H9 (cell line): ENCODE data around the gene SLC44A1. TPM values are rescaled to one million over a fixed set of nuclear protein-coding genes. Genes with fewer than 3 reads are reported as not detected.

Source experiments
- DNase-seq: peaks from one replicate; pipeline ENCODE4 v3.0.0-alpha.2; 2017
- H2AFZ ChIP-seq: one replicate; pipeline ENCODE4 v1.6.1; 2013; ENCODE audit warnings: mild to moderate bottlenecking, low read length, control low read depth, moderate library complexity
- H2AK5ac ChIP-seq: 2 replicates; pipeline ENCODE4 v1.6.1; 2013; ENCODE audit warnings: low read length, control low read depth, mixed read lengths; ENCODE audit not compliant: insufficient read length
- H2BK120ac ChIP-seq: one replicate; pipeline ENCODE4 v1.6.1; 2013; ENCODE audit warnings: low read depth, mild to moderate bottlenecking, low read length, control low read depth, inconsistent platforms; ENCODE audit not compliant: poor library complexity, severe bottlenecking
- H2BK12ac ChIP-seq: 2 replicates; pipeline ENCODE4 v1.6.1; 2013; ENCODE audit warnings: low read length, control low read depth, mixed read lengths, low read depth; ENCODE audit not compliant: insufficient read length
- H2BK15ac ChIP-seq: 2 replicates; pipeline ENCODE4 v1.6.1; 2013; ENCODE audit warnings: low read depth, low read length, control low read depth
- H2BK20ac ChIP-seq: one replicate; pipeline ENCODE4 v1.6.1; 2013; ENCODE audit warnings: low read depth, mild to moderate bottlenecking, low read length, control low read depth, inconsistent platforms; ENCODE audit not compliant: poor library complexity, severe bottlenecking
- H2BK5ac ChIP-seq: 2 replicates; pipeline ENCODE4 v1.6.1; 2013; ENCODE audit warnings: low read length, control low read depth, mixed read lengths; ENCODE audit not compliant: insufficient read length
- H3K14ac ChIP-seq: 2 replicates; pipeline ENCODE4 v1.6.1; 2013; ENCODE audit warnings: low read length, control low read depth; ENCODE audit not compliant: insufficient read depth
- H3K18ac ChIP-seq: 2 replicates; pipeline ENCODE4 v1.6.1; 2013; ENCODE audit warnings: low read depth, mild to moderate bottlenecking, mixed read lengths, low read length, control low read depth; ENCODE audit not compliant: insufficient read length
- H3K23ac ChIP-seq: 2 replicates; pipeline ENCODE4 v1.6.1; 2013; ENCODE audit warnings: low read length, control low read depth, mixed read lengths, low read depth; ENCODE audit not compliant: insufficient read length
- H3K23me2 ChIP-seq: 2 replicates; pipeline ENCODE4 v1.6.1; 2013; ENCODE audit warnings: low read depth, mild to moderate bottlenecking, mixed read lengths, low read length, control low read depth; ENCODE audit not compliant: insufficient read length, poor library complexity, severe bottlenecking
- H3K27ac ChIP-seq: 2 replicates; pipeline ENCODE4 v1.5.1; 2013; ENCODE audit warnings: low read length, control low read depth, mixed read lengths, low read depth; ENCODE audit not compliant: insufficient read length
- H3K27me3 ChIP-seq: 2 replicates; pipeline ENCODE4 v1.6.1; 2013; ENCODE audit warnings: low read length, control low read depth, inconsistent platforms; ENCODE audit not compliant: insufficient read depth
- H3K4ac ChIP-seq: 2 replicates; pipeline ENCODE4 v1.6.1; 2013; ENCODE audit warnings: low read depth, mild to moderate bottlenecking, control low read depth, inconsistent platforms, low read length, moderate library complexity
- H3K4me1 ChIP-seq: 2 replicates; pipeline ENCODE4 v1.6.1; 2013; ENCODE audit warnings: low read length, control low read depth, inconsistent platforms; ENCODE audit not compliant: insufficient read depth
- H3K4me2 ChIP-seq: 2 replicates; pipeline ENCODE4 v1.6.1; 2013; ENCODE audit warnings: low read length, control low read depth, mixed read lengths; ENCODE audit not compliant: insufficient read length, insufficient read depth
- H3K56ac ChIP-seq: 2 replicates; pipeline ENCODE4 v1.6.1; 2013; ENCODE audit warnings: low read depth, mild to moderate bottlenecking, mixed read lengths, low read length, control low read depth; ENCODE audit not compliant: insufficient read length
- H3K79me1 ChIP-seq: 2 replicates; pipeline ENCODE4 v1.6.1; 2013; ENCODE audit warnings: low read depth, mild to moderate bottlenecking, moderate library complexity, low read length, control low read depth, inconsistent platforms; ENCODE audit not compliant: insufficient read depth, poor library complexity, severe bottlenecking
- H3K79me2 ChIP-seq: 2 replicates; pipeline ENCODE4 v1.6.1; 2013; ENCODE audit warnings: low read length, control low read depth, inconsistent platforms; ENCODE audit not compliant: insufficient read depth
- H3K9ac ChIP-seq: 2 replicates; pipeline ENCODE4 v1.6.1; 2013; ENCODE audit warnings: low read length, control low read depth, mixed read lengths; ENCODE audit not compliant: insufficient read length; ENCODE audit errors: extremely low read depth
- H3K9me3 ChIP-seq: one replicate; pipeline ENCODE4 v1.6.1; 2013; ENCODE audit warnings: low read depth, low read length, inconsistent platforms; ENCODE audit not compliant: control insufficient read depth
- H3T11ph ChIP-seq: one replicate; pipeline ENCODE4 v1.6.1; 2013; ENCODE audit warnings: mild to moderate bottlenecking, low read length, control low read depth, inconsistent platforms
- H4K20me1 ChIP-seq: one replicate; pipeline ENCODE4 v1.6.1; 2013; ENCODE audit not compliant: control insufficient read depth, insufficient read length, insufficient read depth
- H4K5ac ChIP-seq: 2 replicates; pipeline ENCODE4 v1.6.1; 2013; ENCODE audit warnings: low read depth, mild to moderate bottlenecking, mixed read lengths, low read length, control low read depth; ENCODE audit not compliant: insufficient read length
- H4K8ac ChIP-seq: replicated peaks from 2 replicates; pipeline ENCODE4 v1.6.1; 2013; ENCODE audit warnings: low read length, control low read depth, mixed read lengths, low read depth; ENCODE audit not compliant: insufficient read length
- H4K91ac ChIP-seq: 2 replicates; pipeline ENCODE4 v1.6.1; 2013; ENCODE audit warnings: low read depth, mild to moderate bottlenecking, moderate library complexity, mixed read lengths, low read length, control low read depth; ENCODE audit not compliant: insufficient read length
- H3K27ac Mint-ChIP-seq, 3 experiments: 2 replicates in 2 of 3; 3 replicates in 1 of 3; pipeline ENCODE4 v1.8.0; 2020 to 2021; ENCODE audit warnings: mixed read lengths in 3 of 3, mild to moderate bottlenecking in 1 of 3, moderate library complexity in 1 of 3
- H3K27me3 Mint-ChIP-seq: 2 replicates; pipeline ENCODE4 v1.8.0; 2021; ENCODE audit warnings: low read depth, mild to moderate bottlenecking, moderate library complexity, mixed read lengths
- H3K36me3 Mint-ChIP-seq, 3 experiments: 2 replicates in 2 of 3; 3 replicates in 1 of 3; pipeline ENCODE4 v1.8.0; 2020 to 2021; ENCODE audit warnings: low read depth in 3 of 3, mixed read lengths in 3 of 3; ENCODE audit not compliant: insufficient read depth in 1 of 3
- H3K4me1 Mint-ChIP-seq, 2 experiments: 2 replicates each; pipeline ENCODE4 v1.8.0; 2020; ENCODE audit warnings: mixed read lengths in 2 of 2
- H3K4me3 Mint-ChIP-seq, 2 experiments: 2 replicates in 1 of 2; 3 replicates in 1 of 2; pipeline ENCODE4 v1.8.0; 2020 to 2021; ENCODE audit warnings: mild to moderate bottlenecking in 2 of 2, mixed read lengths in 2 of 2, moderate library complexity in 1 of 2
- H3K9me3 Mint-ChIP-seq, 2 experiments: 2 replicates in 1 of 2; 3 replicates in 1 of 2; pipeline ENCODE4 v1.8.0; 2020; ENCODE audit warnings: mild to moderate bottlenecking in 2 of 2, mixed read lengths in 2 of 2, moderate library complexity in 1 of 2
- WGBS: extraction: QIAGEN DNeasy Blood & Tissue Kit; methylation state at CpG from one replicate; pipeline ENCODE4 v1.1.7; 2013; ENCODE audit warnings: missing lambda C conversion rate, low lambda C conversion rate, mixed read lengths; ENCODE audit not compliant: insufficient read length; ENCODE audit errors: extremely low coverage; 5-methylcytosine and 5-hydroxymethylcytosine counted together
- total RNA-seq: library from RNA; stranded (reverse); gene quantifications from 2 replicates; pipeline ENCODE4 v1.2.1, GENCODE V29; 2021
- TF ChIP-seq, protein P1 (sequence below): fragments of 200-600 bp; sonication (generic); conservative IDR thresholded peaks from 3 replicates; pipeline ENCODE4 v1.8.0; 2021; ENCODE audit warnings: antibody characterized with exemption, mild to moderate bottlenecking

SLC44A1 gene
- total RNA-seq, 1 experiment from 2014 or later, result 60.7 TPM

DNA sequence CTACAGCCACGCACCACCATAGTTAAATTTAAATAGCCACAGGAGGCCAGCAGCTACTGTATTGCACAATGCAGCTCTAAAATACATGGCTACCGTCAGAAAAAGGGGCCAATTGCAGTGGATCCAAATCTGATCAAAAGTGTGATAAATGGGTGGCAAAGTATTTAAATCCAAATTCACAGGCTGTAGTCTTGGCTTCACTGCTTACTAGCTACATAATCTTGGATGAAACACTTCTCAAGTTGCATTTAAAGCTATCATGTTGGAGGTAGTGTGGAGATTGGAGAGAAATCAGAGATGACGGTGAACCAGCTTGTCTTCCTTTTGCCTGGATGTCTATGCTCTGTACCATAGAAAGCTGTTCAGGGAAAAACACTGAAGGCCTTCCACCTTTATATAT, 24.0 kb upstream of the SLC44A1 start:
- H2AK5ac ChIP-seq, result no peak overlapping the region
- no peak overlapping the region for H3K9ac ChIP-seq
- H3K4me1 Mint-ChIP-seq, result peaks cover 15% of the 10 kb centered on the region in 2 experiments
- no peak overlapping the region for H3K56ac ChIP-seq
- no peak overlapping the region for H3K4me2 ChIP-seq
- no peak overlapping the region for H2BK120ac ChIP-seq
- H4K5ac ChIP-seq, result no peak overlapping the region
- H3K9me3 ChIP-seq, result no peaks in the 10 kb centered on the region
- H2BK12ac ChIP-seq, result no peak overlapping the region
- DNase-seq, result no peak
- H3K79me1 ChIP-seq, result no peaks in the 10 kb centered on the region
- peaks cover 2% of the 10 kb centered on the region for H3K4me1 ChIP-seq
- H3K14ac ChIP-seq, result no peak overlapping the region
- TF ChIP-seq, protein P1, sequence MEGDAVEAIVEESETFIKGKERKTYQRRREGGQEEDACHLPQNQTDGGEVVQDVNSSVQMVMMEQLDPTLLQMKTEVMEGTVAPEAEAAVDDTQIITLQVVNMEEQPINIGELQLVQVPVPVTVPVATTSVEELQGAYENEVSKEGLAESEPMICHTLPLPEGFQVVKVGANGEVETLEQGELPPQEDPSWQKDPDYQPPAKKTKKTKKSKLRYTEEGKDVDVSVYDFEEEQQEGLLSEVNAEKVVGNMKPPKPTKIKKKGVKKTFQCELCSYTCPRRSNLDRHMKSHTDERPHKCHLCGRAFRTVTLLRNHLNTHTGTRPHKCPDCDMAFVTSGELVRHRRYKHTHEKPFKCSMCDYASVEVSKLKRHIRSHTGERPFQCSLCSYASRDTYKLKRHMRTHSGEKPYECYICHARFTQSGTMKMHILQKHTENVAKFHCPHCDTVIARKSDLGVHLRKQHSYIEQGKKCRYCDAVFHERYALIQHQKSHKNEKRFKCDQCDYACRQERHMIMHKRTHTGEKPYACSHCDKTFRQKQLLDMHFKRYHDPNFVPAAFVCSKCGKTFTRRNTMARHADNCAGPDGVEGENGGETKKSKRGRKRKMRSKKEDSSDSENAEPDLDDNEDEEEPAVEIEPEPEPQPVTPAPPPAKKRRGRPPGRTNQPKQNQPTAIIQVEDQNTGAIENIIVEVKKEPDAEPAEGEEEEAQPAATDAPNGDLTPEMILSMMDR, result no peak
- no peak overlapping the region for H2BK15ac ChIP-seq
- H3K79me2 ChIP-seq, result no peaks in the 10 kb centered on the region
- no peak overlapping the region for H4K91ac ChIP-seq
- no peak overlapping the region for H3K4me3 Mint-ChIP-seq
- H3K9me3 Mint-ChIP-seq, result peaks cover 23 to 28% of the 10 kb centered on the region in 2 experiments
- H3K27ac ChIP-seq, result no peak overlapping the region
- no peak overlapping the region for H3K18ac ChIP-seq
- no CpG with 5 or more reads among the region's 3 CpGs for WGBS
- no peak overlapping the region for H2AFZ ChIP-seq
- H3T11ph ChIP-seq, result no peak overlapping the region
- H3K27me3 ChIP-seq, result no peaks in the 10 kb centered on the region
- H2BK5ac ChIP-seq, result no peak overlapping the region
- H3K4ac ChIP-seq, result no peak overlapping the region
- no peak overlapping the region for H3K23ac ChIP-seq
- no peak overlapping the region for H2BK20ac ChIP-seq
- no peak overlapping the region for H3K27ac Mint-ChIP-seq
- peaks cover 26 to 33% (median 29%) of the 10 kb centered on the region in 3 experiments for H3K36me3 Mint-ChIP-seq
- no peaks in the 10 kb centered on the region for H3K27me3 Mint-ChIP-seq
- H4K20me1 ChIP-seq, result no peaks in the 10 kb centered on the region
- H3K23me2 ChIP-seq, result no peaks in the 10 kb centered on the region
- H4K8ac ChIP-seq, result no peak overlapping the region
